Measurements from ENCODE around the gene GTF2F1.
"Not testable (repeated sequence)": the region's sequence is repeated elsewhere in the genome, so short reads cannot be mapped to it uniquely, and the experiment has no call there.

GTF2F1 gene

GRCh38 chr19:6362027-6362350 lies 31.0 kb downstream of the GTF2F1 start:
- FAIRE-seq: no peak

GRCh38 chr19:6360857-6361216 lies 32.1 kb downstream of the GTF2F1 start:
- DNase-seq (ENCODE audit: extremely low spot score, insufficient read length, low read depth); FAIRE-seq: not testable (repeated sequence)

More at GRCh38 chr19:6362027-6362350, 31.0 kb downstream of the GTF2F1 start:
- no peak for DNase-seq (ENCODE audit: extremely low spot score, insufficient read length, low read depth)

GRCh38 chr19:6360445-6360844 lies 32.5 kb downstream of the GTF2F1 start:
- not testable (repeated sequence) for DNase-seq (ENCODE audit: extremely low spot score, insufficient read length, low read depth); FAIRE-seq

- DNase-seq (ENCODE audit: extremely low spot score, insufficient read length, low read depth) (no peak), FAIRE-seq (no peak)
These were observed 33.2 kb downstream of the GTF2F1 start for GRCh38 chr19:6359568-6360341.

- DNase-seq (ENCODE audit: extremely low spot score, insufficient read length, low read depth): no peak
These were observed 35.0 kb downstream of the GTF2F1 start for GRCh38 chr19:6358003-6358402.

GRCh38 chr19:6357174-6357573 lies 35.8 kb downstream of the GTF2F1 start:
- FAIRE-seq (no peak), DNase-seq (ENCODE audit: extremely low spot score, insufficient read length, low read depth) (no peak)

More at GRCh38 chr19:6358003-6358402, 35.0 kb downstream of the GTF2F1 start:
- FAIRE-seq: no peak

GRCh38 chr19:6355321-6356040 lies 37.5 kb downstream of the GTF2F1 start:
- not testable (repeated sequence) for DNase-seq (ENCODE audit: extremely low spot score, insufficient read length, low read depth); FAIRE-seq

GRCh38 chr19:6354098-6354674 lies 38.8 kb downstream of the GTF2F1 start:
- no peak for DNase-seq (ENCODE audit: extremely low spot score, insufficient read length, low read depth)
- FAIRE-seq: no peak

- FAIRE-seq (no peak), DNase-seq (ENCODE audit: extremely low spot score, insufficient read length, low read depth) (no peak)
These were observed 40.4 kb downstream of the GTF2F1 start for GRCh38 chr19:6352381-6353165.

- FAIRE-seq: no peak
- DNase-seq (ENCODE audit: extremely low spot score, insufficient read length, low read depth): no peak
These were observed 42.3 kb downstream of the GTF2F1 start for GRCh38 chr19:6350688-6351087.

- FAIRE-seq; DNase-seq (ENCODE audit: extremely low spot score, insufficient read length, low read depth): not testable (repeated sequence)
These were observed 43.7 kb downstream of the GTF2F1 start for GRCh38 chr19:6349271-6349670.

- no peak for FAIRE-seq
- no peak for DNase-seq (ENCODE audit: extremely low spot score, insufficient read length, low read depth)
These were observed 49.5 kb downstream of the GTF2F1 start for GRCh38 chr19:6343462-6343861.

- DNase-seq (ENCODE audit: extremely low spot score, insufficient read length, low read depth) (no peak), FAIRE-seq (no peak)
These were observed 52.3 kb downstream of the GTF2F1 start for GRCh38 chr19:6340493-6341201.

GRCh38 chr19:6334490-6335285 lies 58.3 kb downstream of the GTF2F1 start:
- DNase-seq (ENCODE audit: extremely low spot score, insufficient read length, low read depth): no peak
- FAIRE-seq: no peak

- DNase-seq (ENCODE audit: extremely low spot score, insufficient read length, low read depth) (no peak), FAIRE-seq (no peak)
These were observed 59.5 kb downstream of the GTF2F1 start, which contains the start of gene ACER1 for GRCh38 chr19:6333439-6333838. Gene ACER1, minus strand, starts transcription at chr19:6333612. Its CDS starts 61 bp downstream, at chr19:6333551.
